NCI-H510A (cell line): Measurements from ENCODE around the gene SBK3.
A peak's percentile ranks its signal among the peaks of the same experiment; 100 is the strongest.
"Not testable (repeated sequence)": the region's sequence is repeated elsewhere in the genome, so short reads cannot be mapped to it uniquely, and the experiment has no call there.

Source experiments
- DNase-seq: peaks from one replicate; lab custom pipeline; 2025; lab: John Stamatoyannopoulos, UW

The SBK3 gene

DNA sequence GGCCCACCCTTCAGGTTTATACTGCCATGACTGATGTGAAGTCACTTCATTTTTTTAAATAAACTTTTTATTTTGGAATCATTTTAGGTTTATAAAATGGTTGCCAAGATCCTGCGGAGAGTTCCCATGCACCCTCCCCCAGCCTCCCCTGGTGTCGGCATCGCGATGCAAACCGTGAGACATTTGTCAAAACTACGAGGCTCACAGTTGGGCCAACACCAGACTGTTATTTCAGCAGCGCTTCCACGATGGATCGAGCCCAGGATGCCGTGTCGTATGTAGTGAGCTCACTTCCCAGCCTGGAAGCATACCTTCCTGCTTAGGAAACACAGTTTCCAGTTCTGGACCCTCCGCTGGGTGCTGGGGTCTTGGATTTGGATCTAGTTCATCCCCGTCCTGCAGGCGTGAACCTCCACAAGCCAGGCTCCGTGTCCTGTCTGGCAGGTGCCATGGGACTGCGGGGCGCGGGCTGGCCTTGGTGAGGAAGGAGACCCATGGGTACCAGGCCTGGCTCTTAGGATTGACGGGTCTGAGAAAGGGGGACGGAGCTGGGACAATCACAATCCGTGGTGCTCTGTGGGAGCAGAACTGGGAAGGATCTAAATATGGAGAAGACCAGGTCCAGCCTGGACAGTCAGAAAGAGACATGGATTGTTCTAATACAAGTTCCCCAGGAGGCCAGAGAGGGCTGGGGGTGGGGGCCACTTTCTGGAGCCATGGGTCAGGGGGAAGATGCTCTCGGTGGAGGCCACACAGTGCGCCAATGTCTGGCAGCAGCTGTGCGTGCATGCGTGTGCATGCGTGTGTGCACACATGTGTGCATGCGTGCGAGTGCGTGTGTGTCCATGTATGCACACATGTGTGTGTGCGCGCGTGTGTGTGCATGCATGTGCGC, 6.0 kb downstream of the SBK3 start:
- no peak for DNase-seq

DNA sequence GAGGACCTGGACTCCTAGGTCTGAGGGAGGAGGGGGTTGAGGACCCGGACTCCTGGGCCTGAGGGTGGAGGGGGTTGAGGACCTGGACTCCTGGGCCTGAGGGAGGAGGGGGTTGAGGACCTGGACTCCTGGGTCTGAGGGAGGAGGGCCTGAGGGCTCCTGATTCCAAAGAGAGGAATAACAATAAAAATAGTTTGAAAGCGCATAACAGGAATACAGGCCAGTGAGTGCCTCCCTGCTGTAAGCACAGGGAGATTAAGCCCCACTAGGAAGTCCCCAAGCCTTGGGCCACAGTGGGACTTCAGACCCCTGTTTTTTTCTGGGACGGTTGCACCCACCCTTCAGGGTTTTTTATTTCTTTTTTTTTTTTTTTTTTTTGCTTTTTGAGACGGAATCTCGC, 7.2 kb downstream of the SBK3 start:
- DNase-seq: no peak

GRCh38 chr19:55537741-55538111, 7.6 kb downstream of the SBK3 start:
- no peak for DNase-seq

DNA sequence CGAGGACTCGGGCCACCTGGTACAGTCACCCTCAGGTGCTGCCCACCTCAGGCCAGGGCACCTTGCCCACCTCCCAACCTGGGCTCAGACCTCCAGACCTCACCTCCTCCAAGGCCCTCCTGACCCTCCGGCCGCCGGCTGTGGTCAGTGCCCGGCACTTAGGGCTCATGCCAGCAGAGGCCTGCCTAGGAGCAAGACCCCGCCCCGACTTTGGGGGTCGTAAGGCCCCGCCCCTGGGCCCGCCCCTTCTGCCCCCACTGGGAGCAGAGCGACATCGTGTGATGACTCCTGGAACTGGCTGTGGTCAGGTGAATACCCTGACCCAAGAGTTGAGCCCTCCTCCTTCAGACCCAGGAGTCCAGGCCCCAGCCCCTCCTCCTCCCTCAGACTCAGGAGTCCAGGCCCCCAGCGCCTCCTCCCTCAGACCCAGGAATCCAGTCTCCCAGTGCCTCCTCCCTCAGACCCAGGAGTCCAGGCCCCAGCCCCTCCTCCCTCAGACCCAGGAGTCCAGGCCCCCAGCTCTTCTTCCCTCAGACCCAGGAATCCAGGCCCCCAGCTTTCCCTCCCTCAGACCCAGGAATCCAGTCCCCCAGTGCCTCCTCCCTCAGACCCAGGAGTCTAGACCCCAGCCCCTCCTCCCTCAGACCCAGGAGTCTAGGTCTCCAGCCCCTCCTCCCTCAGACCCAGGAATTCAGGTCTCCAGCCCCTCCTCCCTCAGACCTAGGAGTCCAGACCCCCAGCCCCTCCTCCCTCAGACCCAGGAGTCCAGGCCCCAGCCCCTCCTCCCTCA, 8.2 kb downstream of the SBK3 start, which contains the start of gene SBK2:
Gene SBK2 (minus strand): TSS at position 183 of the 790 bp plus-strand sequence. CDS start 839 bp downstream, outside the sequence.
- no peak for DNase-seq

DNA sequence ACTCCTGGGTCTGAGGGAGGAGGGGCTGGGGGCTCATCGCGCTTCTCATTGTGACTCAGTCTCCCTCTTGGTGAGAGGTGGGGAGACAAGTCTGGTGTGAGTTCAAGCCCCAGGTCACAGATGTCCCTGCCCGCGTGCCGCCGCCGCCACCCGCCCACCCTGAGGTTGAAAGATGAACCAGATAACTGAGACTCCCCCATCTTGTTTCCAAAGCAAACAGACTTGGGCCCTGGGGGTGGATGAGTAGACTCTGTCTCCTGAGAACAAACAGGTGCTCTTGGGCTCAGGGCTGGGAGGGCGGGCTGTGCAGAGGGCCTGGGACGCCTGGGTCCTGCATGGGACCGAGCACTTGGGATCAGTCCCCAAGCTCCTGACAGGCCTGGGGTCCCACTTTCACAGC, 9.0 kb downstream of the SBK3 start:
- no peak for DNase-seq

GRCh38 chr19:55535965-55536350, 9.4 kb downstream of the SBK3 start:
- no peak for DNase-seq

DNA sequence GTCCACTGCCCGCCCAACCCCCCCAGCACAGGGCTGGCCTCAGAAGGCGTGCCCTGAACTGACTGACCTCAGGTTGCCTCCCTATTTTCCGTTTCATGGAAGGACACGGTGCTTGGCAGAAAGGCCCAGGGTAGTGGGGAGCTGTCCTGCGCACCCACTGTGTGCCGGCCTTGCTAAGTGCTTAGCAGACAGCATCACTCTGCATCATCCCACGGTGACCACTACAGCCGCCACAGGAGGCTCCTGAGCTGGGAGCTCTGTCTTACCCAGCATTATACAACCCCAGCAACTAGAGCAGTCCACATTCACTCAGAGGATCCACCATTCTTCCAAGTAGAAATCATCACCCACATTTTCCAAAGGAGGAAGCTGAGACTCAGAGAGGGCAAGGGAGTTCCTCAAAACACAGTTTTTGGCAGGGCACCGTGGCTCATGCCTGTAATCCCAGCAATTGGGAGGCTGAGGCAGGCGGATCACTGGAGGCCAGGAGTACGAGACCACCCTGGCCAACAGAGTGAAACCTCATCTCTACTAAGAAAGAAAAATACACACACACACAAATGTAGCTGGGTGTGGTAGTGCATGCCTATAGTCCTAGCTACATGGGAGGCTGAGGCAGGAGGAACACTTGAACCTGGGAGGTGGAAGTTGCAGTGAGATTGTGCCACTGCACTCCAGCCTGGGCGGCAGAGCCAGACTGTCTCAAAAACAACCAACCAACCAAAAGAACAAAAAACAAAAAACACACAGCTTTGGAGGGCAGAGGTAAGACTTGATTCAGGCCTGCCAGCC, 10.0 kb downstream of the SBK3 start:
- DNase-seq: no peak

DNA sequence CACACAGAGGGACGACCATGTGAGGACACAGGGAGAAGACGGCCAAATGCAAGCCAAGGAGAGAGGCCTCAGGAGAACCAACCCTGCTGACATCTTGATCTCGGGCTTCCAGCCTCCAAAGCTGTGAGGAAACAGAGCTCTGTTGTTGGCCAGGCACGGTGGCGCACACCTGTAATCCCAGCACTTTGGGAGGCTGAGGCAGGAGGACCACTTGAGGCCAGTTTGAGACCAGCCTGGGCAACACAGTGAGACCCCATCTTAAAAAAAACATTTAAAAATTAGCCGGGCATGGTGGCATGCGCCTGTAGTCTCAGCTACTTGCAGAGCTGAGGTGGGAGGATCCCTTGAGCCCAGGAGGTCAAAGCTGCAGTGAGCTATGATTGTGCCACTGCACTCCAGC, 11.1 kb downstream of the SBK3 start:
- DNase-seq: not testable (repeated sequence)

GRCh38 chr19:55530996-55531395, 14.3 kb downstream of the SBK3 start:
- DNase-seq: no peak

DNA sequence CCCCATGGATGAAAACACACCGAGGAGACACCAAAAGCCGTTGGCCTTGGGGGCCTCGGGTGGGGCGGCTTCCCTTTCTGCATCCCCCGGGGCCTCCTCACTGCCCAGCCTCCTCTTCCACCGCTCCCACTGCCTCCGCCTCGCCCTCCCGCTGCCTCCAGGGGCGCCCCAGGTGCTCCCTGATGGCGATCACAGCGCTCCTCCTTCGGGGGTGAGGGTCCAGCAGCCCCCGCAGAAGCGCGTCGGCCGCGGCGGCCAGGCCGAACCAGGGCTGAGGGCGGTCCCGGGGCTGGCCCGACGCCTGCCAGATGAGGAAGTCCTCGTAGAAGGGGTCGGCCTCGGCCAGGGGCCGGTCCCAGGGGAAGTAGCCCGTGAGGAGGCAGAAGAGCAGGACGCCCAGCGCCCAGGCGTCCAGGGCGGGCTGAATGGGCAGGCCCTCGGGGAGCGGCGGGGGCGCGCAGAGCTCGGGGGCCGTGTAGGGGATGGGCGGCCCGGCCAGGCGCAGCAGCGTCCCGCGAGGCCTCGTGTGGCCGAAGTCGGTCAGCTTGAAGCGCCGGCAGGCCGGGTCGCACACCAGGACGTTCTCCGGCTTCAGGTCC, 15.6 kb downstream of the SBK3 start:
- no peak for DNase-seq

DNA sequence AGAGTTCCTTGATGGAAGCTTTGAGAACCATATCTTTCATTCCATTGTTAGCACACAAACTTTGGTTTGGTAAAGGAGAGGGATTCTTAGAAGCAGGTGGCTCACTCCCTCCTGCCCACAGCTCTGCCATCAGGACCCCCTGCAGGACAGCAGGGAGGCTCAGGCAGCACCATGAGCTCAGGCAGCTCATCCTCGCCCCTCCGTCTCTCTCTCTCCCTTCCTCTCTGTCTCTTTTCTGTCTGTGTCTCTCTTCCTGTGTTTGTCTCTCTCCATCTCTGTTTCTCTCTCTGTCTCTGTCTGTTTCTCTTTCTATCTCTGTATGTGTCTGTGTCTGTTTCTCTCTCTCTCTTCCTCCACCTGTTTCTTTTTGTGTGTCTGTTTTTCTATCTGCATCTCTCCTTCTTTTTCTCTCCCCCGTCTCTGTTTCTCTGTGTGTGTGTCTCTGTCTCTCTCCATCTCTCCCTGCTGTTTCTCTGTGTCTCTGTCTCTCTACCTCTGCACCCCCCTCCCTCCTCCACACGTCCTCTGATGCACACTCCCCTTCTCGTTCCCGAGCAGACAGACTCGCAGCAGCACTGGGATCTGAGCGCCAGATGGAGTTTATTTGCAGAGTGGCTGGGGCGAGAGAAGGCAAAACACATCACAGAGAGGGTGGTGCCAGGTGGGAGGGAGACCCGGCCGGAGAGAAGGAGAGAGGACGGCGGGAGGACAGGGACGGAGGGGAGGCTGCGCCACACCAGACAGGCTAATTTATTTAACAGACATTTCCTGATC, 17.1 kb downstream of the SBK3 start:
- peak; percentile 69 for DNase-seq

- no peak for DNase-seq
These were observed 17.9 kb downstream of the SBK3 start for GRCh38 chr19:55527197-55528029.

- peak; percentile 70 for DNase-seq
These were observed 18.8 kb downstream of the SBK3 start for GRCh38 chr19:55526216-55527196.

GRCh38 chr19:55525289-55526101, 19.8 kb downstream of the SBK3 start:
- no peak for DNase-seq

DNA sequence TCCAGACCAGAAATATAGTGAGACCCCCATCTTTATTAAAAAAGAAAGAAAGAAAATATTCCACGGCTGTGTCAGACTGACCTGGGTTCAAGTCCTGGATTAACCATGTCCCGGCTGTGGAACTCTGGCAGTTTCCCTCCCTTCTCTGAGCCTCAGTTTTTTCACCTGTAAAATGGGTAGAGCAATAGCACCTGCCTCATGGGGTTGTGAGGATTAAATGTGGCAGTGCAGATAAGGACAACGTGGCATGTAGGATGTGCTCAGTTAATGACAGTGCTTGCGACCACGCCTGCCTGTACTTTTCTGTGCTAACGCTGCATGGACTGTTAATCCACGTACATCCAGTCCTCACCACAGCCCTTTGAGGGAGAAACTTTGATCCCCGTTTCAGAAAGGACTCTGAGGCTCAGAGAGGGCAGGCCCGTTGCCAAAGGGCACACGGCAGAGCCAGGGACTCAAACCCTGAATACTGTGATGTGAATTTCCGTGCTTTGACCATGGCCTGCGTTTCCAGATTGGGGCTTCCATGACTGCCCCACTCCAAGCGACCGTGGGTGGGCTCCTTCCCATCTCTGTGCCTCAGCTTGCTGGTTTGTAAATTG, 24.6 kb downstream of the SBK3 start:
- DNase-seq: no peak

DNA sequence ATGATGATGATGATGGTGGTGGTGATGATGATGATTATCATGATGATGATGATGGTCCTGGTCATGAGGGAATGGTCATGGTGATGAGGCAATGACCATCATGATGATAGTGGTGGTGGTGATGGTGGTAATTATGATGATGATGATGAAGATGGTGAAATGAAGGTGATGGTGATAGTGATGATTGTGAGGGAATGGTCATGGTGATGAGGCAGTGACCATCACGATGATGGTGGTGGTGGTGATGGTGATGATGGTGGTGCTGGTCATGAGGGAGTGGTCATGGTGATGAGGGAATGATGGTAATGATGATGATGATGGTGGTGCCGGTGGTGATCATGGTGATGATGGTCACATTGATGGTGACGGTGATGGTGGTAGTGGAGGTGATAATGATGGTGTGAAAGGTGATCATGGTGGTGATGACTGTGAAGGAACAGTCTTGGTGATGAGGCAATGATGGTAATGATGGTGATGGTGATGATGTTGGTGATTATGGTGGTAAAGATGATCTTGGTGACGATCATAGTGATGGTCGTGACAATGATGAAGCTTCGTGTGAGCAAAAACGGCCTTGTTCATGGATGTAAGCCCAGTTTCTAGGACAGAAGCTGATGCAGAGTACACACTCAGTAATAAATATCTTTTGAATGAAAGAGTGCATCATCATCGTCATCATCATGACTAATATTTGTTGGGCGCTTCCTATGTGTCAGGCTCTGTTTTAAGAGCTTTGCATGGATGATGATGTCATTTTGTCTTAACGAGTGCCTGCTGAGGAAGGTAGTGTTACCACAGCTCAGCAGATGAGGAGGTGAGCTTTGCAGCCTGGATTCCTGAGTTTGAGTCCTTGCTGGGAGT, 25.7 kb downstream of the SBK3 start:
- DNase-seq: no peak
